Measurements from ENCODE around the gene PDE3B. TPM values are rescaled to one million over a fixed set of nuclear protein-coding genes. Genes with fewer than 3 reads are reported as not detected.
"Not testable (repeated sequence)": the region's sequence is repeated elsewhere in the genome, so short reads cannot be mapped to it uniquely, and the experiment has no call there.

Gene PDE3B
- total and polyA plus RNA-seq, 9 donors = 1.2 to 2.9 (median 2.2) TPM

GRCh38 chr11:14673421-14673820 is 29.8 kb downstream of the PDE3B start:
- no peaks in the 10 kb centered on the region for H3K36me3 ChIP-seq (ENCODE audit: control insufficient read depth, insufficient read depth, low read length)
- H3K4me1 ChIP-seq (ENCODE audit: control insufficient read depth, insufficient read depth, low read length) = no peaks in the 10 kb centered on the region
- H3K9me3 ChIP-seq (replicated peaks; ENCODE audit: control insufficient read depth, low read depth, low read length) = no peaks in the 10 kb centered on the region
- no peaks in the 10 kb centered on the region for H3K27me3 ChIP-seq (ENCODE audit: control insufficient read depth, insufficient read depth, low read length)
- H3K27ac ChIP-seq (ENCODE audit: low read length) = no peak overlapping the region
- no peak for DNase-seq
- no peak overlapping the region for H3K4me3 ChIP-seq (ENCODE audit: low read length)
- 90% methylated on average over 2 of the region's 4 CpGs for WGBS (ENCODE audit: insufficient coverage)

GRCh38 chr11:14673824-14674405 is 30.3 kb downstream of the PDE3B start:
- no peaks in the 10 kb centered on the region for H3K4me1 ChIP-seq (ENCODE audit: control insufficient read depth, insufficient read depth, low read length)
- no peak for DNase-seq
- H3K27me3 ChIP-seq (ENCODE audit: control insufficient read depth, insufficient read depth, low read length) = no peaks in the 10 kb centered on the region
- no peak overlapping the region for H3K4me3 ChIP-seq (ENCODE audit: low read length)
- no peaks in the 10 kb centered on the region for H3K9me3 ChIP-seq (replicated peaks; ENCODE audit: control insufficient read depth, low read depth, low read length)
- WGBS (ENCODE audit: insufficient coverage) = 71% methylated on average over 3 of the region's 8 CpGs
- H3K36me3 ChIP-seq (ENCODE audit: control insufficient read depth, insufficient read depth, low read length) = no peaks in the 10 kb centered on the region
- H3K27ac ChIP-seq (ENCODE audit: low read length) = no peak overlapping the region

GRCh38 chr11:14676068-14676467 is 32.5 kb downstream of the PDE3B start:
- Histone ChIP-seq H3K36me3 (ENCODE audit: control insufficient read depth, insufficient read depth, low read length) (no peaks in the 10 kb centered on the region), H3K4me1 (ENCODE audit: control insufficient read depth, insufficient read depth, low read length) (no peaks in the 10 kb centered on the region), H3K27me3 (ENCODE audit: control insufficient read depth, insufficient read depth, low read length) (no peaks in the 10 kb centered on the region), H3K9me3 (replicated peaks; ENCODE audit: control insufficient read depth, low read depth, low read length) (no peaks in the 10 kb centered on the region), H3K27ac (ENCODE audit: low read length) (no peak overlapping the region), H3K4me3 (ENCODE audit: low read length) (no peak overlapping the region)
- no CpG with 5 or more reads among the region's 2 CpGs for WGBS (ENCODE audit: insufficient coverage)
- no peak for DNase-seq

GRCh38 chr11:14677146-14677545 is 33.5 kb downstream of the PDE3B start:
- no peak for DNase-seq
- Histone ChIP-seq H3K36me3 (ENCODE audit: control insufficient read depth, insufficient read depth, low read length) (no peaks in the 10 kb centered on the region), H3K27ac (ENCODE audit: low read length) (no peak overlapping the region), H3K4me3 (ENCODE audit: low read length) (no peak overlapping the region), H3K27me3 (ENCODE audit: control insufficient read depth, insufficient read depth, low read length) (no peaks in the 10 kb centered on the region), H3K4me1 (ENCODE audit: control insufficient read depth, insufficient read depth, low read length) (no peaks in the 10 kb centered on the region), H3K9me3 (replicated peaks; ENCODE audit: control insufficient read depth, low read depth, low read length) (no peaks in the 10 kb centered on the region)
- no CpG with 5 or more reads among the region's 2 CpGs for WGBS (ENCODE audit: insufficient coverage)

GRCh38 chr11:14678350-14678749 is 34.7 kb downstream of the PDE3B start:
- H3K4me3 ChIP-seq (ENCODE audit: low read length) = no peak overlapping the region
- H3K9me3 ChIP-seq (replicated peaks; ENCODE audit: control insufficient read depth, low read depth, low read length) = no peaks in the 10 kb centered on the region
- no peak overlapping the region for H3K27ac ChIP-seq (ENCODE audit: low read length)
- WGBS (ENCODE audit: insufficient coverage) = no CpG with 5 or more reads among the region's 2 CpGs
- DNase-seq = no peak
- H3K4me1 ChIP-seq (ENCODE audit: control insufficient read depth, insufficient read depth, low read length) = no peaks in the 10 kb centered on the region
- H3K36me3 ChIP-seq (ENCODE audit: control insufficient read depth, insufficient read depth, low read length) = no peaks in the 10 kb centered on the region
- no peaks in the 10 kb centered on the region for H3K27me3 ChIP-seq (ENCODE audit: control insufficient read depth, insufficient read depth, low read length)

- no peaks in the 10 kb centered on the region for H3K4me1 ChIP-seq (ENCODE audit: control insufficient read depth, insufficient read depth, low read length)
- H3K27me3 ChIP-seq (ENCODE audit: control insufficient read depth, insufficient read depth, low read length) = no peaks in the 10 kb centered on the region
- no peak overlapping the region for H3K27ac ChIP-seq (ENCODE audit: low read length)
- no peak overlapping the region for H3K4me3 ChIP-seq (ENCODE audit: low read length)
- no peaks in the 10 kb centered on the region for H3K36me3 ChIP-seq (ENCODE audit: control insufficient read depth, insufficient read depth, low read length)
- no peak for DNase-seq
- WGBS (ENCODE audit: insufficient coverage) = no CpG with 5 or more reads among the region's 3 CpGs
- H3K9me3 ChIP-seq (replicated peaks; ENCODE audit: control insufficient read depth, low read depth, low read length) = no peaks in the 10 kb centered on the region
These were observed 36.1 kb downstream of the PDE3B start for GRCh38 chr11:14679662-14680061.

GRCh38 chr11:14684234-14684915 is 40.8 kb downstream of the PDE3B start:
- not testable (repeated sequence) for H3K4me3 ChIP-seq (ENCODE audit: low read length); H3K27me3 ChIP-seq (ENCODE audit: control insufficient read depth, insufficient read depth, low read length); H3K9me3 ChIP-seq (replicated peaks; ENCODE audit: control insufficient read depth, low read depth, low read length); DNase-seq; H3K27ac ChIP-seq (ENCODE audit: low read length); H3K36me3 ChIP-seq (ENCODE audit: control insufficient read depth, insufficient read depth, low read length); H3K4me1 ChIP-seq (ENCODE audit: control insufficient read depth, insufficient read depth, low read length)
- WGBS (ENCODE audit: insufficient coverage) = 93% methylated on average over 3 of the region's 6 CpGs

- Histone ChIP-seq H3K27me3 (ENCODE audit: control insufficient read depth, insufficient read depth, low read length) (no peaks in the 10 kb centered on the region), H3K4me1 (ENCODE audit: control insufficient read depth, insufficient read depth, low read length) (no peaks in the 10 kb centered on the region), H3K9me3 (replicated peaks; ENCODE audit: control insufficient read depth, low read depth, low read length) (no peaks in the 10 kb centered on the region), H3K4me3 (ENCODE audit: low read length) (no peak overlapping the region), H3K27ac (ENCODE audit: low read length) (no peak overlapping the region), H3K36me3 (ENCODE audit: control insufficient read depth, insufficient read depth, low read length) (no peaks in the 10 kb centered on the region)
- DNase-seq = no peak
These were observed 43.9 kb downstream of the PDE3B start for GRCh38 chr11:14687456-14687855.

GRCh38 chr11:14687943-14688627 is 44.5 kb downstream of the PDE3B start:
- no peaks in the 10 kb centered on the region for H3K36me3 ChIP-seq (ENCODE audit: control insufficient read depth, insufficient read depth, low read length)
- no peaks in the 10 kb centered on the region for H3K9me3 ChIP-seq (replicated peaks; ENCODE audit: control insufficient read depth, low read depth, low read length)
- no peaks in the 10 kb centered on the region for H3K4me1 ChIP-seq (ENCODE audit: control insufficient read depth, insufficient read depth, low read length)
- no peak overlapping the region for H3K4me3 ChIP-seq (ENCODE audit: low read length)
- peak; percentile 3 for DNase-seq
- WGBS (ENCODE audit: insufficient coverage) = no CpG with 5 or more reads among the region's 2 CpGs
- no peaks in the 10 kb centered on the region for H3K27me3 ChIP-seq (ENCODE audit: control insufficient read depth, insufficient read depth, low read length)
- H3K27ac ChIP-seq (ENCODE audit: low read length) = no peak overlapping the region

GRCh38 chr11:14695656-14696055 is 52.1 kb downstream of the PDE3B start:
- not testable (repeated sequence) for H3K4me3 ChIP-seq (ENCODE audit: low read length); H3K36me3 ChIP-seq (ENCODE audit: control insufficient read depth, insufficient read depth, low read length); H3K27me3 ChIP-seq (ENCODE audit: control insufficient read depth, insufficient read depth, low read length); H3K9me3 ChIP-seq (replicated peaks; ENCODE audit: control insufficient read depth, low read depth, low read length); DNase-seq; H3K4me1 ChIP-seq (ENCODE audit: control insufficient read depth, insufficient read depth, low read length); H3K27ac ChIP-seq (ENCODE audit: low read length)
- WGBS (ENCODE audit: insufficient coverage) = no CpG with 5 or more reads among the region's 2 CpGs
